HCT116 (cell line): ENCODE measurements around the gene ZBED5.

Experiments used
- CEBPB ChIP-seq: IDR thresholded peaks from 2 replicates; pipeline ENCODE4 v1.6.1; 2012; ENCODE audit warnings: low read depth
- EZH2phosphoT487 ChIP-seq: fragments of 200-600 bp; IDR thresholded peaks from 2 replicates; pipeline ENCODE4 v1.6.1; 2018; ENCODE audit warnings: antibody characterized with exemption, borderline replicate concordance
- JUND ChIP-seq: IDR thresholded peaks from 2 replicates; pipeline ENCODE4 v1.6.1; 2012
- POLR2A ChIP-seq: IDR thresholded peaks from 2 replicates; pipeline ENCODE4 v1.7.0; 2011; ENCODE audit warnings: borderline replicate concordance; ENCODE audit not compliant: insufficient read depth, insufficient read length; ENCODE audit errors: extremely low read depth
- POLR2AphosphoS5 ChIP-seq: IDR thresholded peaks from 2 replicates; pipeline ENCODE4 v1.6.1; 2011; ENCODE audit warnings: mild to moderate bottlenecking, low read depth, low read length, moderate library complexity
- RAD21 ChIP-seq: IDR thresholded peaks from 2 replicates; pipeline ENCODE4 v1.6.1; 2012; ENCODE audit warnings: low read depth, mild to moderate bottlenecking
- SIN3A ChIP-seq: IDR thresholded peaks from 2 replicates; pipeline ENCODE4 v1.6.1; 2012; ENCODE audit warnings: low read depth
- SP1 ChIP-seq: IDR thresholded peaks from 2 replicates; pipeline ENCODE4 v1.6.1; 2012; ENCODE audit warnings: low read depth
- TF ChIP-seq, protein P1 (sequence below): IDR thresholded peaks from 2 replicates; pipeline ENCODE4 v1.6.1; 2012; ENCODE audit warnings: low read depth
- TF ChIP-seq, protein P2 (sequence below), 3 experiments: fragments of 200-600 bp in 1 of 3; sonication (generic) in 1 of 3; IDR thresholded peaks in 2 of 3; conservative IDR thresholded peaks in 1 of 3; 2 replicates each; pipeline ENCODE4 v1.5.1; 2012 to 2017; ENCODE audit warnings: low read depth in 2 of 3, low read length in 2 of 3, antibody characterized with exemption in 1 of 3, borderline replicate concordance in 1 of 3, control low read depth in 1 of 3, mild to moderate bottlenecking in 1 of 3, mixed read lengths in 1 of 3, mixed run types in 1 of 3, moderate library complexity in 1 of 3; ENCODE audit not compliant: insufficient read depth in 1 of 3
- TF ChIP-seq, protein P3 (sequence below): IDR thresholded peaks from 2 replicates; pipeline ENCODE4 v1.6.1; 2012
- TF ChIP-seq, protein P4 (sequence below): IDR thresholded peaks from 2 replicates; pipeline ENCODE4 v1.6.1; 2011; ENCODE audit warnings: mild to moderate bottlenecking, low read length, moderate library complexity; ENCODE audit not compliant: insufficient replicate concordance; ENCODE audit errors: extremely low read depth

DNA sequence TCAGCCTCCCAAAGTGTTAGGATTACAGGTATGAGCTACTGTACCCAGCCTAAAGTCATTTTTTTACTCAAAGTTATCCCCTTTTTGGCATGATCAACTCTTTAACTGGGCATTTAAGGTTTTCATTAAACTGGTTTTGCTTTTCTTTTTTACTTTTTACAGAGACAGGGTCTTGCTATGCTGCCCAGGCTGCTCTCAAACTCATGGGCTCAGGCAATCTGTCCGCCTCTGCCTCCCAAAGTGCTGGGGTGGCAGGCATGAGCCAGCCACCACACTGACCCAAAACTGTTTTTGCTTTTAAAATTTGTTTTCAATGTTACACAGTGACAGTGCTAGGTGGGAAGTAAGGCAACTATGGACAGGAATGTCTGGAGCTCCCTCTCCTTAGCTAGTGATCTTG lies 3.9 kb upstream of the ZBED5 start:
- TF ChIP-seq, protein P1, sequence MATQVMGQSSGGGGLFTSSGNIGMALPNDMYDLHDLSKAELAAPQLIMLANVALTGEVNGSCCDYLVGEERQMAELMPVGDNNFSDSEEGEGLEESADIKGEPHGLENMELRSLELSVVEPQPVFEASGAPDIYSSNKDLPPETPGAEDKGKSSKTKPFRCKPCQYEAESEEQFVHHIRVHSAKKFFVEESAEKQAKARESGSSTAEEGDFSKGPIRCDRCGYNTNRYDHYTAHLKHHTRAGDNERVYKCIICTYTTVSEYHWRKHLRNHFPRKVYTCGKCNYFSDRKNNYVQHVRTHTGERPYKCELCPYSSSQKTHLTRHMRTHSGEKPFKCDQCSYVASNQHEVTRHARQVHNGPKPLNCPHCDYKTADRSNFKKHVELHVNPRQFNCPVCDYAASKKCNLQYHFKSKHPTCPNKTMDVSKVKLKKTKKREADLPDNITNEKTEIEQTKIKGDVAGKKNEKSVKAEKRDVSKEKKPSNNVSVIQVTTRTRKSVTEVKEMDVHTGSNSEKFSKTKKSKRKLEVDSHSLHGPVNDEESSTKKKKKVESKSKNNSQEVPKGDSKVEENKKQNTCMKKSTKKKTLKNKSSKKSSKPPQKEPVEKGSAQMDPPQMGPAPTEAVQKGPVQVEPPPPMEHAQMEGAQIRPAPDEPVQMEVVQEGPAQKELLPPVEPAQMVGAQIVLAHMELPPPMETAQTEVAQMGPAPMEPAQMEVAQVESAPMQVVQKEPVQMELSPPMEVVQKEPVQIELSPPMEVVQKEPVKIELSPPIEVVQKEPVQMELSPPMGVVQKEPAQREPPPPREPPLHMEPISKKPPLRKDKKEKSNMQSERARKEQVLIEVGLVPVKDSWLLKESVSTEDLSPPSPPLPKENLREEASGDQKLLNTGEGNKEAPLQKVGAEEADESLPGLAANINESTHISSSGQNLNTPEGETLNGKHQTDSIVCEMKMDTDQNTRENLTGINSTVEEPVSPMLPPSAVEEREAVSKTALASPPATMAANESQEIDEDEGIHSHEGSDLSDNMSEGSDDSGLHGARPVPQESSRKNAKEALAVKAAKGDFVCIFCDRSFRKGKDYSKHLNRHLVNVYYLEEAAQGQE = no peak
- TF ChIP-seq EZH2phosphoT487 (no peak), JUND (no peak), SP1 (no peak), CEBPB (no peak), POLR2AphosphoS5 (no peak), SIN3A (no peak), POLR2A (no peak), RAD21 (no peak)
- TF ChIP-seq, protein P2, sequence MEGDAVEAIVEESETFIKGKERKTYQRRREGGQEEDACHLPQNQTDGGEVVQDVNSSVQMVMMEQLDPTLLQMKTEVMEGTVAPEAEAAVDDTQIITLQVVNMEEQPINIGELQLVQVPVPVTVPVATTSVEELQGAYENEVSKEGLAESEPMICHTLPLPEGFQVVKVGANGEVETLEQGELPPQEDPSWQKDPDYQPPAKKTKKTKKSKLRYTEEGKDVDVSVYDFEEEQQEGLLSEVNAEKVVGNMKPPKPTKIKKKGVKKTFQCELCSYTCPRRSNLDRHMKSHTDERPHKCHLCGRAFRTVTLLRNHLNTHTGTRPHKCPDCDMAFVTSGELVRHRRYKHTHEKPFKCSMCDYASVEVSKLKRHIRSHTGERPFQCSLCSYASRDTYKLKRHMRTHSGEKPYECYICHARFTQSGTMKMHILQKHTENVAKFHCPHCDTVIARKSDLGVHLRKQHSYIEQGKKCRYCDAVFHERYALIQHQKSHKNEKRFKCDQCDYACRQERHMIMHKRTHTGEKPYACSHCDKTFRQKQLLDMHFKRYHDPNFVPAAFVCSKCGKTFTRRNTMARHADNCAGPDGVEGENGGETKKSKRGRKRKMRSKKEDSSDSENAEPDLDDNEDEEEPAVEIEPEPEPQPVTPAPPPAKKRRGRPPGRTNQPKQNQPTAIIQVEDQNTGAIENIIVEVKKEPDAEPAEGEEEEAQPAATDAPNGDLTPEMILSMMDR (IDR thresholded peaks at IDR 0.05 in 2 of 3, conservative IDR thresholded peaks at IDR 0.05 in 1 of 3; ENCODE audit: borderline replicate concordance in 1 of 3, insufficient read depth in 1 of 3, low read depth in 2 of 3, low read length in 2 of 3) = no peak
- TF ChIP-seq, protein P3, sequence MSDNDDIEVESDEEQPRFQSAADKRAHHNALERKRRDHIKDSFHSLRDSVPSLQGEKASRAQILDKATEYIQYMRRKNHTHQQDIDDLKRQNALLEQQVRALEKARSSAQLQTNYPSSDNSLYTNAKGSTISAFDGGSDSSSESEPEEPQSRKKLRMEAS = no peak
- TF ChIP-seq, protein P4, sequence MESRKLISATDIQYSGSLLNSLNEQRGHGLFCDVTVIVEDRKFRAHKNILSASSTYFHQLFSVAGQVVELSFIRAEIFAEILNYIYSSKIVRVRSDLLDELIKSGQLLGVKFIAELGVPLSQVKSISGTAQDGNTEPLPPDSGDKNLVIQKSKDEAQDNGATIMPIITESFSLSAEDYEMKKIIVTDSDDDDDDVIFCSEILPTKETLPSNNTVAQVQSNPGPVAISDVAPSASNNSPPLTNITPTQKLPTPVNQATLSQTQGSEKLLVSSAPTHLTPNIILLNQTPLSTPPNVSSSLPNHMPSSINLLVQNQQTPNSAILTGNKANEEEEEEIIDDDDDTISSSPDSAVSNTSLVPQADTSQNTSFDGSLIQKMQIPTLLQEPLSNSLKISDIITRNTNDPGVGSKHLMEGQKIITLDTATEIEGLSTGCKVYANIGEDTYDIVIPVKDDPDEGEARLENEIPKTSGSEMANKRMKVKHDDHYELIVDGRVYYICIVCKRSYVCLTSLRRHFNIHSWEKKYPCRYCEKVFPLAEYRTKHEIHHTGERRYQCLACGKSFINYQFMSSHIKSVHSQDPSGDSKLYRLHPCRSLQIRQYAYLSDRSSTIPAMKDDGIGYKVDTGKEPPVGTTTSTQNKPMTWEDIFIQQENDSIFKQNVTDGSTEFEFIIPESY = no peak
